Endothelial cell of hepatic sinusoid (primary cell): ENCODE results near the gene NCCRP1.
"Not testable (repeated sequence)": the region's sequence is repeated elsewhere in the genome, so short reads cannot be mapped to it uniquely, and the experiment has no call there.

Experiments used
- in situ Hi-C: cut with HindIII; loops from 2 replicates; pipeline ENCODE4 v1.10.0; 2017; ENCODE audit warnings: low sequenced_read_pairs

The NCCRP1 gene

DNA sequence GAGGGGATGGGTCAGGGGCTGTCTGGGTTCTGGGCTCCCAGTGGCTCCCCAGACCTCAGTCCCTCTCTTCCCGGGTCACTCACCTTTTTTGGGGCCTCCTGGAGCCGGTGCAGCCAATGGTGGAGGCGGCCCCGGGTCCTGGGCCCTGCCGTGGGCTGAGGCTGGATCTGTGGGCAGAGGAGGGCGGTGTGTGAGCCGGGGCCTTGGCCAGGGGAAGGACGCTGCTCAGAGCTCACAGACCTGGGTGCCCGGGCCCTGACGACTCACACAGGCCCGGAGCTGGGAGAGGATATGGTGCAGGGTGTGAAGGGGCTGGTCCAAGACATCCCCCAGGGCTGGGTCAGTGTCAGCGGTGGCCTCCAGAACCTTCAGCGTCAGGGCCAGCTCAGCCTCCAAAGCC lies 47.0 kb downstream of the NCCRP1 start:
- in situ Hi-C loops: not testable (repeated sequence)

DNA sequence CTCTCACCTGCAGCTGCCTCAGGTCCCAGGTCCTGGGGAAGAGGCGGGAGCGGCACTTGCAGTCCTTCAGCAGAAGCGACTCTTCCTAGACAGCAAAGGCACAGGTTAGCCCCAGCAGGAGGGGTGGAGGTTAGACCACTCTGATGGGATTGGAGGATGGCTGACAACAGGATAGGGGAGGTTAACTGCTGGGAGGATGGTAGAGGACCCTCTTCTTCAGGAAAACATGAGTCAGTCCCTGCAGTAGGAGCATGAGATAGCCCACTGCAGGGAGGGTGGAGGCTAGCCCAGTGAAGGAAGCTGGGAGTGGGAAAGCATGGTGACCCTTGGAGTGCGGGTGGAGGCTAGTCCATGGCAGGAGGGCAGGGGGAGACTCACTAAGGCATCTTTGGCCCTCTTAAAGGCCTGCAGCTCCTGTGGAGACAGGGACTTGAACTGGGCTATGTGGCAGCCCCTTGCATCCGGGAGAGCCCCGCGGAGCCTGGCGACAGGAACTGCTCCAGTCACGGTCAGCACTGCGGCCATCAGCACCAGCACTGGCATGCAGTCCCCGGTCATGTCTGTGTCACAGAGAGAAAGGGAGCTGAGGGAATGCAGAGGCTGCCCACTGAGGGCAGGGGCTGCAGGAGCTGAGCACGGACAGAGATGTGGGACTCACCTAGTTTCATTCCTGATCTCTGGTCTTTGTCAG lies 47.8 kb downstream of the NCCRP1 start, which contains the start of gene IFNL3:
Gene IFNL3 (minus strand): TSS at position 597 of the 691 bp plus-strand sequence. CDS start 39 bp downstream, at position 558.
- in situ Hi-C loops: not testable (repeated sequence)

DNA sequence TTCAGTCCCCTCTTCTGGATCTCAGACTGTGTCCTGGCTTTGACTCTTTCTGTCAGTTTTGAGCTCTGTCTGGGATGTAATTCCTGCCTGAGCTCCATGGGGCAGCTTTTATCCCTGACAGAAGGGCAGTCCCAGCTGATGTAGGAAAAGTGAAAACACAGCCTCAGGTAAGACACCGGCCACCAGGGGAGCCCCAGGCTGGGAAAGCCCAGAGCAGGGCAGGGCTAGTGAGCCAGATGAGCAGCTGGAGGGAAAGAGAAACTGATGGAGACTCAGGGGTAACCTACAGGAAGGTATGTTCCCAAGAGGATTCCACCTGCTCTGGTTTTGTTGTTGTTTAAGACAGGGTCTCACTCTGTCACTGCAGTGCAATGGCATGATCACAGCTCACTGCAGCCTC lies 48.4 kb downstream of the NCCRP1 start:
- in situ Hi-C loops: not testable (repeated sequence)

DNA sequence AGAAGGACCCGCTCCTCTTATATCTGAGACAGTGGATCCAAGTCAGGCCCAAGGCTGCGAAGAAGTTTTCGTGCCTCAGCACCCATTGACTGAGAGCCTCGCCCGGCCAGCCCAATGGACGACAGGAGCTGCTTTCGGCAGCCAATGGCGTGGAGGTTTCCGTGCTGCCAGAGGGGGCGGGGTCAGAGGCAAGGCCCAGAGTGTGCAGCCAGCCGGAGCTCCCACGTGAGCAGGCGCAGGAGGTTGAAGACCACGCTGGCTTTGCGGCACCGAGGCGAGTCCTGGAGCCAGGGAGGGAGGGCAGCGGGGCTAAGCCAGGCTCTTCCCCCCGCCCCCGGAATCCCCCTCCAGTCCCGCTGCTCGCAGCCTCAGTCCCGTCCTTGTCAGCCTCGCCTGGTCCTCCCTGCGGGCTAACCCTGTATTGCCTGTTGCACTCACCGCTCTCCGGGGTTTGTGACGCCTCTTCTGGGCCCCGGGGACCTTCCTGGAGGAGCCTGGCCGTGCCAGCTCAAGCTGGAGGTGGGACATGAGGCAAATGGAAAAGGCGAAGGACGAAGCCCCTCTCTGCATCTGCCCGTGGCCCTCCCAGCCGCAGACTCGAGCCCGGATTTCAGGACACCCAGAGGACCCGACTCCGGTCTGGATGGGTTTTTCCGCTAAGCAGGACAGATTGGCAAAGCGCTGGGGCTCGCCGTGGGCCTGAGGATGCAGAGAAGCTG lies 50.3 kb downstream of the NCCRP1 start:
- in situ Hi-C loops: no loop called here

DNA sequence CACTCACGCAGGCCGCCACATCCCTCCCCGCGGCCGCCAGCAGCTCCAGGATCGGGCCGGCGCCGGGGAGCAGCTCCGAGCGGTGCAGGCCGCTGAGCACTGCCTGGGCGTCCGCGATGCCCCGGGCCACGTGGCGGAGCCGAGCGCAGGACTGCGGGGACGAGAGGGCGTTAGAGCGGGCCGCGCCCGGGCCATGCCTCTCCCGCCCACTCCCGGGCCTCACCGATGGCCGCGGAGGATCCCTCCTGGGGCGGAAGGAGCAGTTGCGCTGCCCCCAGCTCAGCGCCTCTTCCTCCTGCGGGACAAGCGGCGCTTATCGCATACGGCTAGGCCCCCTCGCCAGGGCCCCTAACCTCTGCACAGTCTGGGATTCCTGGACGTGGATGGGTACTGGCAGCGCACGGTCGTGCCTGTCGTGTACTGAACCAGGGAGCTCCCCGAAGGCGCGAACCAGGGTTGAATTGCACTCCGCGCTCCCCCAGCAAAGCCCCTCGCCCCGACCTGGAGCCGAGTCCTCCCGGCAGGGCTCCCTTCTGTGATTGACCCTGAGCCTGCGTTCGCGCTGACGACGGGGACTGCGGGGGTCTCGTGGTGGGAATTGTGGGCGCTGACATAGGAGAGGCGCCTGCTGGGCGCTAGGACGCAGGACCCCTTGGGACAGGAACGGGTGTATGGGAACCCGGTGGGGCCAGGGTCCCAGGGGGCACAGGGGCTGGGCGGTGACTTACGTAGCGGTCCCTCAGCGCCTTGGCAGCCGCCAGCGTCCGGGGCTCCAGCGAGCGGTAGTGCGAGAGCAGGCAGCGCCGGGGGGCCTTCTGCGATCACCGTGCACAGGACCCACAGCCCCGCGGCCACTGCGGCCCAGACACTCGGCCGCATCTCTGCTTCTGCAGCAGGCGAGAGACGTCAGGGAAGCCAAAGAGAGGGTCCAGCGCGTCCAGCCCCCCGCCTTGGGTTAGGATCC lies 51.2 kb downstream of the NCCRP1 start:
- in situ Hi-C loops: no loop called here

DNA sequence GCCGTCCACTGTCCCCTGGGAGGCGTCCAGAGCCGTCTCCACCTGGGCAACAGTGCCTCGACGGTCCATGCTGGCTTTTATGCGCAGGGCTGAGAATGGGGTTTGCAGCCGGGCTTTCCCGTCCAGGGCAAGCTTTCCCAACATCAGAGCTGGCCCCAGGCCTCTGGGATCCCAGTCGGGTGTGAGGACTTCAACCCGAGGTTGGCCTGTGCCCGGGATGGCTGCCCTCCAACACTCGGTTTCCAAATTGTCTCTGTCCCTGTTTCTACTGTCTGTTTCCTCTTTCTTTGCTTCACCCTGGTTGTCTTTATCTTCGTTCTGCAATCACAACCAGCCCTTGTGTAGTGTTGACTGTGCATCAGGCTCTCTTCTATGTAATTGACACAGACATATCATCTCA lies 52.0 kb downstream of the NCCRP1 start, which contains the start of gene IFNL4:
Gene IFNL4 (minus strand): TSS at position 51 of the 400 bp plus-strand sequence.
- in situ Hi-C loops: no loop called here

DNA sequence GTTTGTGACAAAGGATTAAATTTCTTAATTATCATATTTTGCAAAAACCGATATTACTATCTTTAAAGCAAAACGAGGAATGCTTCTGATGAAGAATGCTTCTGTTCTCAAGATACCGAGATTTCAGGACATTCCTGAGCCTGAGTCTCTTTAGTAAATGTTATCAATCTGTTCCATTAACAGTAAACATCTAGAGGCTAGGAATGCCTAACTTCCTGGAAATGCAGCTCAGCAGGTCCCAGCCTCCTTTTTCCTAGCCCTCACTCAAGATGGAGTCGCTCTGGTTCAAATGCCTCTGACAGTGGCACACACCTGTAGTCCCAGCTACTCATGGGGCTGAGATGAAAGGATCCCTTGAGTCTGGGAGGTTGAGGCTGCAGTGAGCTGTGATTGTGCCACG lies 54.3 kb downstream of the NCCRP1 start:
- in situ Hi-C loops: loop anchor here (5.0 kb wide), 2 partner anchors 34 to 46 kb away; partner anchors contain the start of gene IFNL1
